ENCODE measurements around the gene PAPPA2. TPM values are rescaled to one million over a fixed set of nuclear protein-coding genes. Genes with fewer than 3 reads are reported as not detected.

Gene PAPPA2
- total RNA-seq, 1 experiment from 2014 or later = 0.03 TPM

GRCh38 chr1:176648556-176648955, 185.6 kb downstream of the PAPPA2 start:
- no peak for TF ChIP-seq SIN3A (IDR thresholded peaks at IDR 0.05; ENCODE audit: borderline replicate concordance, insufficient read depth, low read depth, low read length)
- TF ChIP-seq POLR2AphosphoS5 (IDR thresholded peaks at IDR 0.05; ENCODE audit: low read depth, low read length) = no peak
- TF ChIP-seq CTCF (IDR thresholded peaks at IDR 0.05) = no peak
- no peak for TF ChIP-seq TCF7L2 (IDR thresholded peaks at IDR 0.05; ENCODE audit: low read depth, low read length)
- TF ChIP-seq REST (IDR thresholded peaks at IDR 0.05; ENCODE audit: insufficient read depth in 1 of 2, low read depth in 2 of 2, low read length in 1 of 2) = no peak
- intact Hi-C loops (cut with micrococcal nuclease; ENCODE audit: unreplicated experiment) = no loop called here
- H3K27me3 ChIP-seq (ENCODE audit: control insufficient read depth, insufficient read depth, low read length) = no peaks in the 10 kb centered on the region
- POLR2A ChIA-PET = no interaction called here
- DNase-seq (ENCODE audit: low read depth, low spot score) (no peak), ATAC-seq (no peak)
- no peak overlapping the region for H3K27ac ChIP-seq (ENCODE audit: low read length)
- BruUV-seq (replicated peaks) = no TSS peak
- no peak overlapping the region for H3K4me3 ChIP-seq (ENCODE audit: low read depth in 2 of 2, low read length in 2 of 2)
- CTCF ChIA-PET = no interaction called here
- H3K4me1 ChIP-seq (ENCODE audit: control insufficient read depth, insufficient read depth, low read length) = no peaks in the 10 kb centered on the region
- H3K36me3 ChIP-seq (ENCODE audit: control insufficient read depth, insufficient read depth, low read length) = no peaks in the 10 kb centered on the region
- in situ Hi-C loops (cut with HindIII; ENCODE audit: low pct_unique_long_range_greater_than_20kb, low sequenced_read_pairs) = no loop called here
- H3K9me3 ChIP-seq (ENCODE audit: control insufficient read depth, insufficient read depth, low read depth, low read length) = no peaks in the 10 kb centered on the region

GRCh38 chr1:176656257-176656995, 193.5 kb downstream of the PAPPA2 start:
- ATAC-seq = no peak
- BruUV-seq (replicated peaks) = no TSS peak
- no peak for TF ChIP-seq CTCF (IDR thresholded peaks at IDR 0.05)
- no peak for TF ChIP-seq REST (IDR thresholded peaks at IDR 0.05; ENCODE audit: insufficient read depth in 1 of 2, low read depth in 2 of 2, low read length in 1 of 2)
- TF ChIP-seq POLR2AphosphoS5 (IDR thresholded peaks at IDR 0.05; ENCODE audit: low read depth, low read length) = no peak
- TF ChIP-seq TCF7L2 (IDR thresholded peaks at IDR 0.05; ENCODE audit: low read depth, low read length) = no peak
- TF ChIP-seq SIN3A (IDR thresholded peaks at IDR 0.05; ENCODE audit: borderline replicate concordance, insufficient read depth, low read depth, low read length) = no peak
- no peak for DNase-seq (ENCODE audit: low read depth, low spot score)
- H3K4me3 ChIP-seq (ENCODE audit: low read depth in 2 of 2, low read length in 2 of 2) = no peak overlapping the region
- ChIA-PET CTCF (no interaction called here), POLR2A (no interaction called here)
- H3K36me3 ChIP-seq (ENCODE audit: control insufficient read depth, insufficient read depth, low read length) = no peaks in the 10 kb centered on the region
- H3K4me1 ChIP-seq (ENCODE audit: control insufficient read depth, insufficient read depth, low read length) = no peaks in the 10 kb centered on the region
- no peak overlapping the region for H3K27ac ChIP-seq (ENCODE audit: low read length)
- intact Hi-C loops (cut with micrococcal nuclease; ENCODE audit: unreplicated experiment) = no loop called here
- no peaks in the 10 kb centered on the region; the same call in 1 of the 2 replicates for H3K9me3 ChIP-seq (ENCODE audit: control insufficient read depth, insufficient read depth, low read depth, low read length)
- H3K27me3 ChIP-seq (ENCODE audit: control insufficient read depth, insufficient read depth, low read length) = no peaks in the 10 kb centered on the region
- in situ Hi-C loops (cut with HindIII; ENCODE audit: low pct_unique_long_range_greater_than_20kb, low sequenced_read_pairs) = no loop called here
